Neural cell (in vitro differentiated cells): ENCODE results near the gene MAJIN. TPM values are rescaled to one million over a fixed set of nuclear protein-coding genes. Genes with fewer than 3 reads are reported as not detected.

ENCODE experiments used
- H2AFZ ChIP-seq: fragments of 200-600, 300-800 bp; sonication (generic), shearing (Covaris generic); 2 replicates; pipeline ENCODE4 v1.6.0; 2014; ENCODE audit warnings: low read depth, mild to moderate bottlenecking, antibody characterized with exemption, low read length, moderate library complexity
- H3F3A ChIP-seq: fragments of 200-600 bp; shearing (Covaris generic); 2 replicates; pipeline ENCODE4 v1.6.1; 2016; ENCODE audit warnings: mild to moderate bottlenecking, moderate library complexity, mixed read lengths, antibody characterized with exemption, low read length; ENCODE audit not compliant: insufficient read depth, poor library complexity, severe bottlenecking
- H3K27ac ChIP-seq: fragments of 200-600, 300-800 bp; sonication (generic), shearing (Covaris generic); 2 replicates; pipeline ENCODE4 v1.5.1; 2014; ENCODE audit warnings: mild to moderate bottlenecking, low read length, moderate library complexity
- H3K27me3 ChIP-seq: fragments of 300-800, 200-600 bp; sonication (generic), shearing (Covaris generic); 2 replicates; pipeline ENCODE4 v1.6.0; 2014; ENCODE audit warnings: mild to moderate bottlenecking, low read depth, low read length, moderate library complexity; ENCODE audit not compliant: insufficient read depth
- H3K36me3 ChIP-seq: fragments of 300-800, 200-600 bp; sonication (generic), shearing (Covaris generic); 2 replicates; pipeline ENCODE4 v1.5.1; 2014; ENCODE audit warnings: mild to moderate bottlenecking, antibody characterized with exemption, low read length, moderate library complexity; ENCODE audit not compliant: insufficient read depth
- H3K4me2 ChIP-seq: fragments of 300-800, 200-600 bp; sonication (generic), shearing (Covaris generic); 2 replicates; pipeline ENCODE4 v1.6.0; 2014; ENCODE audit warnings: mild to moderate bottlenecking, low read length
- H3K4me3 ChIP-seq: fragments of 300-800, 200-600 bp; sonication (generic), shearing (Covaris generic); 2 replicates; pipeline ENCODE4 v1.5.1; 2014; ENCODE audit warnings: mild to moderate bottlenecking, low read length, moderate library complexity
- H3K79me2 ChIP-seq: fragments of 200-600 bp; shearing (Covaris generic); replicated peaks from 2 replicates; pipeline ENCODE4 v1.6.0; 2014; ENCODE audit warnings: mild to moderate bottlenecking, low read length, moderate library complexity; ENCODE audit not compliant: insufficient read depth
- H3K9ac ChIP-seq: fragments of 300-800, 200-600 bp; sonication (generic), shearing (Covaris generic); 2 replicates; pipeline ENCODE4 v1.6.1; 2016; ENCODE audit warnings: mild to moderate bottlenecking, low read length, mixed read lengths
- H3K9me2 ChIP-seq: fragments of 200-600 bp; shearing (Covaris generic); 2 replicates; pipeline ENCODE4 v1.6.1; 2016; ENCODE audit warnings: mild to moderate bottlenecking, low read length, mixed read lengths; ENCODE audit not compliant: insufficient read depth
- H3K9me3 ChIP-seq: fragments of 200-600, 300-800 bp; sonication (generic), shearing (Covaris generic); 2 replicates; pipeline ENCODE4 v1.6.1; 2016; ENCODE audit warnings: mild to moderate bottlenecking, mixed run types, low read length, moderate library complexity, mixed read lengths
- H4K20me1 ChIP-seq: fragments of 200-600 bp; shearing (Covaris generic); 2 replicates; pipeline ENCODE4 v1.6.1; 2016; ENCODE audit warnings: mild to moderate bottlenecking, mixed run types; ENCODE audit not compliant: insufficient read depth
- CTCF ChIP-seq: fragments of 450-650 bp; IDR thresholded peaks from 2 replicates; pipeline ENCODE4 v1.5.1; 2014; ENCODE audit warnings: antibody characterized with exemption, mild to moderate bottlenecking, moderate library complexity; ENCODE audit not compliant: poor library complexity, severe bottlenecking
- EP300 ChIP-seq: fragments of 450-650 bp; conservative IDR thresholded peaks from 2 replicates; pipeline ENCODE4 v1.6.1; 2014; ENCODE audit warnings: antibody characterized with exemption, mild to moderate bottlenecking, moderate library complexity; ENCODE audit not compliant: poor library complexity, severe bottlenecking
- EZH2 ChIP-seq: fragments of 200-600, 300-800 bp; shearing (Covaris generic), sonication (generic); IDR thresholded peaks from 2 replicates; pipeline ENCODE4 v1.6.1; 2014; ENCODE audit warnings: antibody characterized with exemption, low read length, borderline replicate concordance, mild to moderate bottlenecking; ENCODE audit not compliant: insufficient read depth, poor library complexity, severe bottlenecking
- MXI1 ChIP-seq: fragments of 450-650 bp; conservative IDR thresholded peaks from 2 replicates; pipeline ENCODE4 v1.6.1; 2014; ENCODE audit warnings: antibody characterized with exemption, mild to moderate bottlenecking; ENCODE audit not compliant: poor library complexity, severe bottlenecking
- POLR2AphosphoS5 ChIP-seq: IDR thresholded peaks from 2 replicates; pipeline ENCODE4 v1.6.1; 2012
- RAD21 ChIP-seq: fragments of 450-650 bp; conservative IDR thresholded peaks from 2 replicates; pipeline ENCODE4 v1.6.1; 2014; ENCODE audit warnings: antibody characterized with exemption, mild to moderate bottlenecking, moderate library complexity
- REST ChIP-seq: IDR thresholded peaks from 2 replicates; pipeline ENCODE4 v1.6.1; 2012; ENCODE audit warnings: borderline replicate concordance
- SMC3 ChIP-seq: fragments of 450-650 bp; conservative IDR thresholded peaks from 2 replicates; pipeline ENCODE4 v1.6.1; 2014; ENCODE audit warnings: antibody characterized with exemption, mild to moderate bottlenecking, moderate library complexity; ENCODE audit not compliant: poor library complexity
- TAF1 ChIP-seq: IDR thresholded peaks from 2 replicates; pipeline ENCODE4 v1.6.1; 2012; ENCODE audit warnings: low read depth
- polyA plus RNA-seq: library from polyadenylated mRNA; depleted of rRNA; stranded (reverse); fragments of >200 nt; gene quantifications from 2 replicates; pipeline ENCODE4 v1.2.3, GENCODE V29; 2014

MAJIN gene
- polyA plus RNA-seq, 1 donor from 2014 or later = not detected

DNA sequence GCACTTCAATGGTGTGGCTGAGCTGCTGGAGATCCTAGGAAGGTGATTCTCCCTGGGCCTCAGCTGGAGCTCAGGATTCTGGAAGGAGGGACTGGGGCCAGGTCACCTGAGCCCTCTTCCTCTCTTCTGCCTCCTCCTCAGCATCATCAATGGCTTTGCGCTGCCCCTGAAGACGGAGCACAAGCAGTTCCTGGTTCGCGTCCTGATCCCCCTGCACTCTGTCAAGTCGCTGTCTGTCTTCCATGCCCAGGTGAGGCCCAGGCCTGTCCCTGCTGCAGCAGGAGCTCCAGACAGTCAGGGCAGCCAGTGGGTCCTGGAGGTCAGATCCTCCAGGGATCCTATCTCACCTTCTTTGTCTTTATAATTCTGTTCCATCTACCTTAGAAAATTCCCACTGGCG lies 41.6 kb downstream of the MAJIN start:
- Histone ChIP-seq H3K79me2 (no peaks in the 10 kb centered on the region), H3K4me3 (no peak overlapping the region), H3K27ac (no peak overlapping the region), H3F3A (no peaks in the 10 kb centered on the region), H3K9ac (no peak overlapping the region), H2AFZ (no peak overlapping the region), H3K9me2 (no peaks in the 10 kb centered on the region), H3K4me2 (no peak overlapping the region), H4K20me1 (no peaks in the 10 kb centered on the region), H3K27me3 (no peaks in the 10 kb centered on the region), H3K36me3 (peaks cover 3% of the 10 kb centered on the region), H3K9me3 (no peaks in the 10 kb centered on the region)
- TF ChIP-seq POLR2AphosphoS5 (no peak), MXI1 (no peak), REST (no peak), SMC3 (no peak), TAF1 (no peak), EZH2 (no peak), EP300 (no peak), RAD21 (no peak), CTCF (no peak)

GRCh38 chr11:64929625-64930024 lies 42.3 kb downstream of the MAJIN start:
- Histone ChIP-seq H3K9ac (no peak overlapping the region), H3K9me3 (no peaks in the 10 kb centered on the region), H3K4me2 (no peak overlapping the region), H3F3A (no peaks in the 10 kb centered on the region), H2AFZ (no peak overlapping the region), H3K27me3 (no peaks in the 10 kb centered on the region), H3K79me2 (no peaks in the 10 kb centered on the region), H3K4me3 (no peak overlapping the region), H3K36me3 (peaks cover 3% of the 10 kb centered on the region), H4K20me1 (no peaks in the 10 kb centered on the region), H3K9me2 (no peaks in the 10 kb centered on the region), H3K27ac (no peak overlapping the region)
- TF ChIP-seq POLR2AphosphoS5 (no peak), CTCF (no peak), RAD21 (no peak), SMC3 (no peak), EP300 (no peak), EZH2 (no peak), MXI1 (no peak), REST (no peak), TAF1 (no peak)
